H1 (cell line): ENCODE results near the gene HBQ1. TPM values are rescaled to one million over a fixed set of nuclear protein-coding genes. Genes with fewer than 3 reads are reported as not detected.

ENCODE experiments used
- CTCF ChIA-PET: fragments of 300-600 bp; sonication (Branson Sonifier 250); formaldehyde crosslinking; loops from one replicate; lab custom pipeline; 2021; ENCODE audit not compliant: partially characterized antibody; lab: Charles Lee
- POLR2A ChIA-PET: fragments of 300-600 bp; sonication (Branson Sonifier 250); formaldehyde crosslinking; loops from one replicate; lab custom pipeline; 2021; ENCODE audit warnings: inconsistent platforms; ENCODE audit not compliant: partially characterized antibody; lab: Charles Lee
- DNase-seq, 2 experiments: peaks; one replicate each; pipeline versions ENCODE4 v3.0.0 to v3.0.0-alpha.2; 2010 to 2022; ENCODE audit warnings: low spot score in 2 of 2, low read depth in 1 of 2, mixed read lengths in 1 of 2
- FAIRE-seq: peaks from 2 replicates; lab custom pipeline; 2011; peaks lifted over from hg19 to GRCh38; lab: Jason Lieb, UNC
- H2AFZ ChIP-seq: 2 replicates; pipeline ENCODE4 v1.8.1; 2012; ENCODE audit warnings: low read length, inconsistent platforms
- H2AK5ac ChIP-seq: 2 replicates; pipeline ENCODE4 v1.6.1; 2013; ENCODE audit warnings: low read depth, low read length
- H2BK120ac ChIP-seq: replicated peaks from 2 replicates; pipeline ENCODE3; 2013; ENCODE audit warnings: low read depth, low read length, inconsistent platforms
- H2BK12ac ChIP-seq: 2 replicates; pipeline ENCODE4 v1.6.1; 2013; ENCODE audit warnings: low read depth, low read length
- H2BK15ac ChIP-seq: 2 replicates; pipeline ENCODE4 v1.6.1; 2013; ENCODE audit warnings: low read length
- H2BK20ac ChIP-seq: 2 replicates; pipeline ENCODE4 v1.6.1; 2013; ENCODE audit warnings: low read length
- H2BK5ac ChIP-seq: 2 replicates; pipeline ENCODE4 v1.6.1; 2013; ENCODE audit warnings: low read depth, low read length
- H3K14ac ChIP-seq: 2 replicates; pipeline ENCODE4 v1.6.1; 2013; ENCODE audit warnings: inconsistent platforms; ENCODE audit not compliant: insufficient read length
- H3K18ac ChIP-seq: 2 replicates; pipeline ENCODE4 v1.6.1; 2013; ENCODE audit warnings: low read length; ENCODE audit errors: extremely low read depth
- H3K23ac ChIP-seq: 2 replicates; pipeline ENCODE4 v1.6.1; 2013; ENCODE audit warnings: inconsistent platforms; ENCODE audit not compliant: insufficient read length
- H3K23me2 ChIP-seq: 2 replicates; pipeline ENCODE4 v1.6.1; 2013; ENCODE audit warnings: low read depth, low read length
- H3K27ac ChIP-seq: 2 replicates; pipeline ENCODE4 v1.6.1; 2011; ENCODE audit warnings: low read depth, low read length, inconsistent platforms
- H3K27me3 ChIP-seq, 4 experiments: replicated peaks in 1 of 4; 1 replicate in 1 of 4; 2 replicates in 3 of 4; pipeline versions ENCODE4 v1.6.1 to v1.8.1; 2011 to 2013; ENCODE audit warnings: low read length in 3 of 4, mild to moderate bottlenecking in 3 of 4, inconsistent platforms in 2 of 4, mixed read lengths in 2 of 4, moderate library complexity in 1 of 4; ENCODE audit not compliant: control insufficient read depth in 3 of 4, insufficient read depth in 3 of 4; ENCODE audit errors: extremely low read depth in 1 of 4
- H3K36me3 ChIP-seq, 4 experiments: 2 replicates each; pipeline versions ENCODE4 v1.6.1 to v1.8.1; 2011 to 2013; ENCODE audit warnings: mild to moderate bottlenecking in 4 of 4, low read length in 3 of 4, moderate library complexity in 2 of 4, control low read depth in 1 of 4, inconsistent platforms in 1 of 4; ENCODE audit not compliant: insufficient read depth in 4 of 4, control insufficient read depth in 2 of 4
- H3K4ac ChIP-seq: replicated peaks from 2 replicates; pipeline ENCODE3; 2013; ENCODE audit warnings: low read length, low read depth, mixed read lengths, inconsistent platforms; ENCODE audit not compliant: insufficient read length
- H3K4me1 ChIP-seq, 4 experiments: replicated peaks in 1 of 4; 1 replicate in 1 of 4; 2 replicates in 3 of 4; pipeline versions ENCODE4 v1.6.1 to v1.8.1; 2011 to 2013; ENCODE audit warnings: low read length in 3 of 4, inconsistent platforms in 2 of 4, mixed read lengths in 1 of 4; ENCODE audit not compliant: insufficient read depth in 4 of 4, control insufficient read depth in 3 of 4
- H3K4me2 ChIP-seq, 2 experiments: 2 replicates each; pipeline versions ENCODE4 v1.6.1 to v1.8.1; 2011 to 2013; ENCODE audit warnings: low read depth in 2 of 2, low read length in 2 of 2, control low read depth in 1 of 2, inconsistent platforms in 1 of 2, mild to moderate bottlenecking in 1 of 2; ENCODE audit not compliant: insufficient read depth in 1 of 2
- H3K4me3 ChIP-seq, 4 experiments: fragments of 200-600, 300-600 bp in 1 of 4; sonication (generic), shearing (Covaris generic), sonication (Bioruptor Twin) in 1 of 4; 2 replicates each; pipeline versions ENCODE4 v1.5.1 to v1.8.1; 2011 to 2016; ENCODE audit warnings: low read length in 4 of 4, low read depth in 3 of 4, control low read depth in 2 of 4, inconsistent platforms in 2 of 4, mild to moderate bottlenecking in 2 of 4, mixed read lengths in 1 of 4, moderate library complexity in 1 of 4; ENCODE audit not compliant: insufficient read depth in 2 of 4; ENCODE audit errors: extremely low read depth in 1 of 4
- H3K56ac ChIP-seq: replicated peaks from 2 replicates; pipeline ENCODE3; 2013; ENCODE audit warnings: low read depth, mild to moderate bottlenecking, mixed read lengths, low read length, inconsistent platforms; ENCODE audit not compliant: insufficient read length
- H3K79me1 ChIP-seq: 2 replicates; pipeline ENCODE4 v1.6.1; 2013; ENCODE audit warnings: low read depth, low read length, control low read depth
- H3K79me2 ChIP-seq, 2 experiments: 2 replicates each; pipeline versions ENCODE4 v1.6.1 to v1.8.1; 2012 to 2013; ENCODE audit warnings: low read length in 2 of 2, mild to moderate bottlenecking in 2 of 2, inconsistent platforms in 1 of 2; ENCODE audit not compliant: insufficient read depth in 2 of 2, control insufficient read depth in 1 of 2
- H3K9ac ChIP-seq, 4 experiments: replicated peaks in 1 of 4; 1 replicate in 1 of 4; 2 replicates in 3 of 4; pipeline versions ENCODE4 v1.6.1 to v1.8.1; 2011 to 2013; ENCODE audit warnings: low read depth in 3 of 4, low read length in 3 of 4, control low read depth in 2 of 4, mild to moderate bottlenecking in 2 of 4, moderate library complexity in 2 of 4, inconsistent platforms in 1 of 4; ENCODE audit errors: extremely low read depth in 1 of 4
- H3K9me3 ChIP-seq, 2 experiments: 2 replicates each; pipeline versions ENCODE4 v1.6.1 to v1.8.1; 2012 to 2013; ENCODE audit warnings: mild to moderate bottlenecking in 2 of 2, moderate library complexity in 2 of 2, control low read depth in 1 of 2, inconsistent platforms in 1 of 2, low read depth in 1 of 2, low read length in 1 of 2, mixed read lengths in 1 of 2; ENCODE audit not compliant: insufficient read depth in 2 of 2
- H4K20me1 ChIP-seq, 2 experiments: replicated peaks in 1 of 2; 2 replicates each; pipeline versions ENCODE3 to v1.8.1; 2011 to 2013; ENCODE audit warnings: inconsistent platforms in 2 of 2, low read length in 2 of 2, mild to moderate bottlenecking in 1 of 2; ENCODE audit not compliant: insufficient read depth in 2 of 2, control insufficient read depth in 1 of 2
- H4K5ac ChIP-seq: 2 replicates; pipeline ENCODE4 v1.6.1; 2013; ENCODE audit warnings: low read length, low read depth, mixed read lengths, inconsistent platforms; ENCODE audit not compliant: insufficient read length
- H4K8ac ChIP-seq: 2 replicates; pipeline ENCODE4 v1.8.0; 2013; ENCODE audit warnings: mild to moderate bottlenecking, moderate library complexity, low read length, inconsistent platforms; ENCODE audit not compliant: insufficient read depth; ENCODE audit errors: extremely low read depth
- H4K91ac ChIP-seq: replicated peaks from 2 replicates; pipeline ENCODE3; 2013; ENCODE audit warnings: low read length, mixed read lengths, inconsistent platforms; ENCODE audit not compliant: insufficient read length
- ATF2 ChIP-seq: IDR thresholded peaks from 2 replicates; pipeline ENCODE4 v1.6.1; 2012; ENCODE audit warnings: low read length, inconsistent platforms
- BRCA1 ChIP-seq: IDR thresholded peaks from 2 replicates; pipeline ENCODE4 v1.6.1; 2012; ENCODE audit warnings: low read depth, low read length, improper control_type of control experiment
- CTCF ChIP-seq, 3 experiments: IDR thresholded peaks; 1 replicate in 2 of 3; 2 replicates in 1 of 3; pipeline versions ENCODE4 v1.5.1 to v1.6.1; 2011; ENCODE audit warnings: low read length in 3 of 3, mild to moderate bottlenecking in 3 of 3, inconsistent platforms in 2 of 3, low read depth in 1 of 3, moderate library complexity in 1 of 3; ENCODE audit not compliant: insufficient read depth in 1 of 3; ENCODE audit errors: control extremely low read depth in 1 of 3
- E2F6 ChIP-seq: IDR thresholded peaks from 2 replicates; pipeline ENCODE4 v1.6.1; 2012; ENCODE audit warnings: inconsistent platforms
- PHF8 ChIP-seq: fragments of 200-600 bp; sonication (generic); conservative IDR thresholded peaks from 2 replicates; pipeline ENCODE4 v1.7.1; 2012; ENCODE audit warnings: low read depth, mild to moderate bottlenecking, inconsistent platforms, low read length, moderate library complexity
- POLR2A ChIP-seq, 2 experiments: IDR thresholded peaks; 1 replicate in 1 of 2; 2 replicates in 1 of 2; pipeline ENCODE4 v1.6.1; 2011; ENCODE audit warnings: low read depth in 2 of 2, low read length in 2 of 2, mild to moderate bottlenecking in 2 of 2; ENCODE audit errors: control extremely low read depth in 1 of 2
- SP4 ChIP-seq: IDR thresholded peaks from 2 replicates; pipeline ENCODE4 v1.6.1; 2012; ENCODE audit warnings: low read length, inconsistent platforms
- TAF7 ChIP-seq: optimal IDR thresholded peaks from 2 replicates; pipeline ENCODE3; 2011; ENCODE audit warnings: low read depth, mild to moderate bottlenecking, inconsistent platforms, low read length, moderate library complexity, borderline replicate concordance
- TBP ChIP-seq: IDR thresholded peaks from 2 replicates; pipeline ENCODE4 v1.6.1; 2011; ENCODE audit warnings: low read depth, low read length, improper control_type of control experiment
- WGBS, 2 experiments: shearing (Covaris generic) in 1 of 2; methylation state at CpG; one replicate each; pipeline versions ENCODE4 v1.1.6 to v1.1.7; 2013 to 2015; ENCODE audit warnings: low lambda C conversion rate in 2 of 2, mixed read lengths in 2 of 2, inconsistent platforms in 1 of 2, low coverage in 1 of 2, missing lambda C conversion rate in 1 of 2; ENCODE audit not compliant: insufficient replicate concordance in 2 of 2, insufficient coverage in 1 of 2, insufficient read length in 1 of 2; ENCODE audit errors: extremely low coverage in 1 of 2, missing lambda C conversion rate in 1 of 2; 5-methylcytosine and 5-hydroxymethylcytosine counted together
- polyA plus RNA-seq, 7 experiments: library from polyadenylated mRNA; depleted of rRNA in 3 of 7; stranded (reverse) in 5 of 7; unstranded in 2 of 7; fragments of >200 nt in 5 of 7; fragments of 200-250 nt in 2 of 7; gene quantifications; 1 replicate in 5 of 7; 2 replicates in 1 of 7; 4 replicates in 1 of 7; pipeline versions ENCODE4 v1.2.1 to v1.2.3, GENCODE V29; 2011 to 2013; ENCODE audit warnings: missing spikeins in 2 of 7, mixed read lengths in 2 of 7
- total RNA-seq: library from RNA; stranded (reverse); fragmentation: NEBNext Ultra II Directional; extraction: Animal tissue kit (Norgen Biotek cat#: 25700); gene quantifications from 2 replicates; pipeline ENCODE4 v1.2.1, GENCODE V29; 2021

The HBQ1 gene
- total and polyA plus RNA-seq, 2 of the 8 experiments (the other 6 are each of a cell fraction or from before 2014, with no cell fraction given) = 2.9 to 17.1 TPM

GRCh38 chr16:168424-168823, 11.8 kb upstream of the HBQ1 start:
- H3K4me3 ChIP-seq = no peak overlapping the region
- peaks cover 2 to 8% of the 10 kb centered on the region in 2 experiments for H4K20me1 ChIP-seq
- no peaks in the 10 kb centered on the region for H3K79me2 ChIP-seq
- H2BK120ac ChIP-seq = no peak overlapping the region
- H3K4ac ChIP-seq = no peak overlapping the region
- FAIRE-seq = no peak
- no peak overlapping the region for H3K23ac ChIP-seq
- no peak overlapping the region for H3K14ac ChIP-seq
- no peak overlapping the region for H2AFZ ChIP-seq
- no peaks in the 10 kb centered on the region for H3K9me3 ChIP-seq
- peaks cover 0 to 20% (median 16%) of the 10 kb centered on the region in 4 experiments; a peak in 6 of 7 replicates for H3K4me1 ChIP-seq
- 77% methylated on average over 6 of the region's 6 CpGs; no CpG with 5 or more reads in 1 of the 2 experiments for WGBS, 2 experiments
- H4K8ac ChIP-seq = no peak overlapping the region
- H3K27ac ChIP-seq = no peak overlapping the region
- no peak overlapping the region for H4K91ac ChIP-seq
- H2BK15ac ChIP-seq = no peak overlapping the region
- no peak overlapping the region for H3K9ac ChIP-seq
- H3K56ac ChIP-seq = no peak overlapping the region
- H4K5ac ChIP-seq = no peak overlapping the region
- no peak overlapping the region for H3K4me2 ChIP-seq
- peaks cover 0 to 9% (median 0%) of the 10 kb centered on the region in 4 experiments; a peak in 2 of 8 replicates for H3K36me3 ChIP-seq
- H2BK5ac ChIP-seq = no peak overlapping the region
- no peak overlapping the region for H2BK12ac ChIP-seq
- no peak overlapping the region for H3K18ac ChIP-seq
- 0 out of 2 replicates have a peak overlapping the region, but pooled peaks have one; percentile 52 for H2BK20ac ChIP-seq
- no peak for DNase-seq
- no peaks in the 10 kb centered on the region for H3K79me1 ChIP-seq
- POLR2A ChIA-PET = interaction anchor here (1.3 to 5.0 kb wide), 3 partner anchors 9 to 93 kb away, joined by 3 to 29 read pairs (median 16); partner anchors contain the start of gene HBQ1
- CTCF ChIA-PET = interaction anchor here (0.6 to 5.6 kb wide), 8 partner anchors 10 to 1977 kb away, joined by 3 to 24 read pairs (median 4); no protein-coding TSS in a partner anchor
- peaks cover 50 to 78% (median 71%) of the 10 kb centered on the region in 4 experiments for H3K27me3 ChIP-seq
- H2AK5ac ChIP-seq = no peak overlapping the region; the same call in 1 of the 2 replicates
- H3K23me2 ChIP-seq = peaks cover 10% of the 10 kb centered on the region; the same call in 1 of the 2 replicates
- no peak for TF ChIP-seq BRCA1
- no peak for TF ChIP-seq CTCF (IDR thresholded peaks at IDR 0.05; ENCODE audit: control extremely low read depth in 1 of 3, insufficient read depth in 1 of 3, low read depth in 1 of 3, low read length in 3 of 3)
- TF ChIP-seq ATF2 = no peak
- TF ChIP-seq SP4 = no peak
- no peak for TF ChIP-seq PHF8
- TF ChIP-seq E2F6 = no peak
- no peak for TF ChIP-seq POLR2A (IDR thresholded peaks at IDR 0.05; ENCODE audit: control extremely low read depth in 1 of 2, low read depth in 2 of 2, low read length in 2 of 2)
- no peak for TF ChIP-seq TBP
- no peak for TF ChIP-seq TAF7
